NCI-H2029 treated with DMSO at 0.1 percent for 48 hours (cell line): ENCODE data around the gene SORCS2.
"Not testable (repeated sequence)": the region's sequence is repeated elsewhere in the genome, so short reads cannot be mapped to it uniquely, and the experiment has no call there.

Experiments used
- DNase-seq: peaks from one replicate; lab custom pipeline; 2025; lab: John Stamatoyannopoulos, UW

SORCS2 gene

GRCh38 chr4:7160439-7160838 is 31.9 kb upstream of the SORCS2 start:
- no peak for DNase-seq

- no peak for DNase-seq
Measured at GRCh38 chr4:7160951-7161440, 31.3 kb upstream of the SORCS2 start.

- DNase-seq: no peak
Measured at GRCh38 chr4:7161721-7162214, 30.6 kb upstream of the SORCS2 start.

GRCh38 chr4:7165056-7165873 is 27.1 kb upstream of the SORCS2 start:
- not testable (repeated sequence) for DNase-seq

- no peak for DNase-seq
Measured at GRCh38 chr4:7165874-7166201, 26.5 kb upstream of the SORCS2 start.

GRCh38 chr4:7166237-7166636 is 26.1 kb upstream of the SORCS2 start:
- no peak for DNase-seq

GRCh38 chr4:7166981-7167700 is 25.2 kb upstream of the SORCS2 start:
- no peak for DNase-seq

GRCh38 chr4:7167706-7168105 is 24.6 kb upstream of the SORCS2 start:
- DNase-seq: no peak

- DNase-seq: no peak
Measured at GRCh38 chr4:7168106-7168505, 24.2 kb upstream of the SORCS2 start.

- DNase-seq: no peak
Measured at GRCh38 chr4:7169134-7169533, 23.2 kb upstream of the SORCS2 start.

GRCh38 chr4:7170012-7170411 is 22.3 kb upstream of the SORCS2 start:
- no peak for DNase-seq

GRCh38 chr4:7171191-7171900 is 21.0 kb upstream of the SORCS2 start:
- DNase-seq: no peak

- no peak for DNase-seq
Measured at GRCh38 chr4:7172508-7172907, 19.8 kb upstream of the SORCS2 start.

GRCh38 chr4:7172946-7173345 is 19.4 kb upstream of the SORCS2 start:
- no peak for DNase-seq

- no peak for DNase-seq
Measured at GRCh38 chr4:7173841-7174449, 18.4 kb upstream of the SORCS2 start.

- no peak for DNase-seq
Measured at GRCh38 chr4:7179158-7179557, 13.2 kb upstream of the SORCS2 start.

- no peak for DNase-seq
Measured at GRCh38 chr4:7180938-7181337, 11.4 kb upstream of the SORCS2 start.

GRCh38 chr4:7182616-7183015 is 9.7 kb upstream of the SORCS2 start:
- DNase-seq: no peak

GRCh38 chr4:7183161-7183560 is 9.2 kb upstream of the SORCS2 start:
- DNase-seq: no peak

- no peak for DNase-seq
Measured at GRCh38 chr4:7183780-7184460, 8.4 kb upstream of the SORCS2 start.

- DNase-seq: no peak
Measured at GRCh38 chr4:7185487-7186030, 6.8 kb upstream of the SORCS2 start.
